Kidney (tissue), 14 donors: Measurements from ENCODE around the gene SAMD8. TPM values are rescaled to one million over a fixed set of nuclear protein-coding genes. Genes with fewer than 3 reads are reported as not detected.

Experiments
- DNase-seq, 5 donors: peaks; one replicate each; pipeline ENCODE4 v3.0.0-alpha.2; 2013 to 2020
- FAIRE-seq: peaks from 2 replicates; lab custom pipeline; 2012; peaks lifted over from hg19 to GRCh38; lab: Jason Lieb, UNC
- H3K27ac ChIP-seq, 2 donors: one replicate each; pipeline ENCODE4 v1.7.0; 2013; ENCODE audit warnings: low read depth in 2 of 2, low read length in 2 of 2, inconsistent platforms in 1 of 2
- H3K27me3 ChIP-seq: one replicate; pipeline ENCODE4 v1.7.1; 2013; ENCODE audit warnings: low read length, inconsistent platforms; ENCODE audit not compliant: control insufficient read depth, insufficient read depth
- H3K36me3 ChIP-seq, 3 donors: one replicate each; pipeline versions ENCODE4 v1.7.0 to v1.7.1; 2013; ENCODE audit warnings: low read length in 3 of 3, control low read depth in 1 of 3, inconsistent platforms in 1 of 3; ENCODE audit not compliant: insufficient read depth in 3 of 3, control insufficient read depth in 2 of 3
- H3K4me1 ChIP-seq, 3 donors: one replicate each; pipeline versions ENCODE4 v1.7.0 to v1.7.1; 2013; ENCODE audit warnings: low read length in 3 of 3, inconsistent platforms in 1 of 3, low read depth in 1 of 3; ENCODE audit not compliant: control insufficient read depth in 2 of 3, insufficient read depth in 2 of 3
- H3K4me3 ChIP-seq, 3 donors: one replicate each; pipeline versions ENCODE4 v1.7.0 to v1.8.1; 2013; ENCODE audit warnings: low read length in 3 of 3, control low read depth in 1 of 3, inconsistent platforms in 1 of 3
- H3K9ac ChIP-seq, 3 donors: one replicate each; pipeline versions ENCODE4 v1.7.0 to v1.7.1; 2013; ENCODE audit warnings: low read length in 3 of 3, control low read depth in 1 of 3, inconsistent platforms in 1 of 3
- H3K9me3 ChIP-seq, 3 donors: one replicate each; pipeline versions ENCODE4 v1.7.0 to v1.7.1; 2013; ENCODE audit warnings: low read length in 3 of 3, control low read depth in 1 of 3, inconsistent platforms in 1 of 3; ENCODE audit not compliant: control insufficient read depth in 2 of 3, insufficient read depth in 1 of 3
- CTCF ChIP-seq: IDR thresholded peaks from 3 replicates; pipeline ENCODE4 v1.5.1; 2012; ENCODE audit warnings: mild to moderate bottlenecking, moderate library complexity, borderline replicate concordance; ENCODE audit not compliant: insufficient read depth; ENCODE audit errors: extremely low read depth
- intact Hi-C: fragments of 100-400 bp; cut with DNase I; formaldehyde crosslinking; loops from one replicate; pipeline ENCODE4 v1.11.1; 2022
- polyA plus RNA-seq: library from polyadenylated mRNA; stranded (reverse); fragments of 350-450 nt; fragmentation: Illumina TruSeq; extraction: RNeasy Lipid Tissue Mini Kit (QIAGEN cat#74804); gene quantifications from one replicate; pipeline ENCODE4 v1.2.3, GENCODE V29; 2014; ENCODE audit warnings: low read depth, low replicate concordance; ENCODE audit not compliant: insufficient read depth
- total RNA-seq: library from RNA; stranded (reverse); fragmentation: NEBNext Ultra II Directional; extraction: Animal tissue kit (Norgen Biotek cat#: 25700); gene quantifications from one replicate; pipeline ENCODE4 v1.2.1, GENCODE V29; 2021
- donor health status: control.
- donor health status: control.
- donor health status: control.
- donor health status: control.
- donor health status: control.
- donor health status: DM: yes; HTN: yes; CAD: no.
- donor health status: Normal renal cell carcinoma (clear cell type).

SAMD8 gene
- total and polyA plus RNA-seq, 2 donors from 2014 or later, result 5.3 to 20.5 TPM

- no peaks in the 10 kb centered on the region for H3K27me3 ChIP-seq
- no peak overlapping the region for H3K9ac ChIP-seq
- FAIRE-seq, result no peak
- no peaks in the 10 kb centered on the region for H3K4me1 ChIP-seq
- no peaks in the 10 kb centered on the region for H3K36me3 ChIP-seq
- no peaks in the 10 kb centered on the region for H3K9me3 ChIP-seq
- TF ChIP-seq CTCF, result no peak
- H3K27ac ChIP-seq, result no peak overlapping the region
- DNase-seq, result no peak
- H3K4me3 ChIP-seq, result no peak overlapping the region
- intact Hi-C loops, result no loop called here
These were observed 38.7 kb upstream of the SAMD8 start for GRCh38 chr10:75072727-75073126.

GRCh38 chr10:75073442-75073841 lies 38.0 kb upstream of the SAMD8 start:
- Histone ChIP-seq H3K4me1 (no peaks in the 10 kb centered on the region), H3K9me3 (no peaks in the 10 kb centered on the region), H3K27ac (no peak overlapping the region), H3K9ac (no peak overlapping the region), H3K4me3 (no peak overlapping the region), H3K27me3 (no peaks in the 10 kb centered on the region), H3K36me3 (no peaks in the 10 kb centered on the region)
- FAIRE-seq, result no peak
- intact Hi-C loops, result no loop called here
- no peak for TF ChIP-seq CTCF
- no peak for DNase-seq

- FAIRE-seq, result no peak
- no peaks in the 10 kb centered on the region for H3K27me3 ChIP-seq
These were observed 36.6 kb upstream of the SAMD8 start for GRCh38 chr10:75074711-75075445.

More at GRCh38 chr10:75074711-75075445, 36.6 kb upstream of the SAMD8 start:
- no peak for TF ChIP-seq CTCF
- Histone ChIP-seq H3K27ac (no peak overlapping the region), H3K9ac (no peak overlapping the region), H3K4me1 (no peaks in the 10 kb centered on the region), H3K4me3 (no peak overlapping the region), H3K36me3 (no peaks in the 10 kb centered on the region), H3K9me3 (no peaks in the 10 kb centered on the region)
- DNase-seq, result no peak
- intact Hi-C loops, result no loop called here
